ENCODE measurements around the gene TTYH3. TPM values are rescaled to one million over a fixed set of nuclear protein-coding genes. Genes with fewer than 3 reads are reported as not detected.

The TTYH3 gene
- polyA plus RNA-seq, 1 donor (not counting 4 experiments of a cell fraction or from before 2014, with no cell fraction given), result 8.5 TPM

DNA sequence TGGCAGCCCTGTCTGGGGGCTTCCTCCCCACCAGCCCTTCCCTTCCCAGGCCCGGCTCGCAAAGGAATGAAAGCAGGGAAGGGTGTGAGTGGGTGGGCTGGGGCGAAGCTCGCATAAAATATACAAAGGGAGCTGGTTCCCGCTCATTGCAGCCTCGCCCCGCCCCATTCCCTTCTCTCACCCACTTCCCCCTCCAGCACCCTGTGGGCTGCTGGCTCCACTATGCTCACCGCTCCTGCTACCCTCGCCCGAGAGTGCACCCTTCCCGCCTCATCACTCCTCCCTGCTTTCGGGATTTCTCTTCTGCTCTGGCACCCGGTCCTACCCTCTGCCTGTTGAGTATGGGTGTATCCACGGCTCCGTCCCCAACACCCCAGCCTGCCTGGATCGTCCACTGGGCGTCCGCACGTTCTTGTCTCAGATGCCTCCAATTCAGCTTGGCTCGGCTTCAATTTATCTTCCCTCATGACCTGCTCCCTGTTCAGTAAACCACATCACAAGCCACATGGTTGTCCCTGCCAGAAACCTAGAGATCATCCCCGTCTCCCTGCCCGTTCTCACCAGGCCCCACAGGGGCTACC lies 14.4 kb upstream of the TTYH3 start:
- no peak for DNase-seq (ENCODE audit: low read depth, low spot score)
- Histone ChIP-seq H3K27me3 (ENCODE audit: control insufficient read depth, extremely low read depth, insufficient read depth, low read length) (peaks cover 44% of the 10 kb centered on the region), H3K4me2 (ENCODE audit: control insufficient read depth, extremely low read depth, insufficient read depth, low read depth, low read length) (peak overlapping the region; percentile 27), H3K79me2 (ENCODE audit: control insufficient read depth, insufficient read depth, low read length) (no peaks in the 10 kb centered on the region), H3K36me3 (ENCODE audit: control insufficient read depth in 2 of 2, extremely low read depth in 1 of 2, insufficient read depth in 2 of 2, low read length in 2 of 2) (no peaks in the 10 kb centered on the region), H3K4me3 (ENCODE audit: control insufficient read depth in 2 of 3, extremely low read depth in 1 of 3, insufficient read depth in 2 of 3, low read depth in 1 of 3, low read length in 3 of 3) (peak overlapping the region in 1 of 3 experiments; percentile 7), H3K9me3 (ENCODE audit: control insufficient read depth, low read depth, low read length) (no peaks in the 10 kb centered on the region), H3K9ac (ENCODE audit: control insufficient read depth, extremely low read depth, insufficient read depth, low read length) (no peak overlapping the region), H3K9me1 (ENCODE audit: control insufficient read depth, extremely low read depth, insufficient read depth, low read length) (no peaks in the 10 kb centered on the region), H3K4me1 (ENCODE audit: control insufficient read depth, extremely low read depth, insufficient read depth, low read length) (no peaks in the 10 kb centered on the region), H2AFZ (ENCODE audit: control insufficient read depth, low read length) (peak overlapping the region; percentile 33), H4K20me1 (ENCODE audit: control insufficient read depth, extremely low read depth, insufficient read depth, low read length) (no peaks in the 10 kb centered on the region), H3K27ac (ENCODE audit: control insufficient read depth, insufficient read depth, low read length) (no peak overlapping the region)
- TF ChIP-seq EZH2 (IDR thresholded peaks at IDR 0.05; ENCODE audit: low read length), result peak; percentile 17
- TF ChIP-seq, protein P1, sequence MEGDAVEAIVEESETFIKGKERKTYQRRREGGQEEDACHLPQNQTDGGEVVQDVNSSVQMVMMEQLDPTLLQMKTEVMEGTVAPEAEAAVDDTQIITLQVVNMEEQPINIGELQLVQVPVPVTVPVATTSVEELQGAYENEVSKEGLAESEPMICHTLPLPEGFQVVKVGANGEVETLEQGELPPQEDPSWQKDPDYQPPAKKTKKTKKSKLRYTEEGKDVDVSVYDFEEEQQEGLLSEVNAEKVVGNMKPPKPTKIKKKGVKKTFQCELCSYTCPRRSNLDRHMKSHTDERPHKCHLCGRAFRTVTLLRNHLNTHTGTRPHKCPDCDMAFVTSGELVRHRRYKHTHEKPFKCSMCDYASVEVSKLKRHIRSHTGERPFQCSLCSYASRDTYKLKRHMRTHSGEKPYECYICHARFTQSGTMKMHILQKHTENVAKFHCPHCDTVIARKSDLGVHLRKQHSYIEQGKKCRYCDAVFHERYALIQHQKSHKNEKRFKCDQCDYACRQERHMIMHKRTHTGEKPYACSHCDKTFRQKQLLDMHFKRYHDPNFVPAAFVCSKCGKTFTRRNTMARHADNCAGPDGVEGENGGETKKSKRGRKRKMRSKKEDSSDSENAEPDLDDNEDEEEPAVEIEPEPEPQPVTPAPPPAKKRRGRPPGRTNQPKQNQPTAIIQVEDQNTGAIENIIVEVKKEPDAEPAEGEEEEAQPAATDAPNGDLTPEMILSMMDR (optimal IDR thresholded peaks at IDR 0.05 in 1 of 3, IDR thresholded peaks at IDR 0.05 in 1 of 3, conservative IDR thresholded peaks at IDR 0.05 in 1 of 3; ENCODE audit: extremely low read depth in 1 of 3, insufficient read depth in 2 of 3, low read length in 3 of 3), result no peak
- FAIRE-seq, result no peak
- dilution Hi-C loops (cut with MboI; ENCODE audit: extremely low pct_ligation_motif_present, low sequenced_read_pairs), result no loop called here

DNA sequence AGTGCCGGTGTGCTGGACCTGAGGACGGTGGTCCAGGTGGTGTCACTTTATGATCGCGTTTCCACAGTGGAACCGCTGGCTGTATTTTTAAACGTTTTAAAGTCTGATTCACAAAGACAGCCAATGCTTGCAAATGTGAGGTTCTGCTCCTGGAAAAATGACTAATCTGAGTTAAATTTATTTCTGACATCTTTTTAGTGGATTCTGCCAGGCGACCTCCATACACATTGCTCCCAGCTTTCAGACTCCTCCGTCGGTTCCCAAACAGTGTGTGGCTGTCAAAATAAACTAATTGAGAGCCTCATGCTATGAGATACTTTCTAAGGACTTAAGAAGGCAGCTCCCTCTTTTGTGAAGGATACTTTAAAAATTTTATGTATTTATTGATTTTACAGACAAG lies 12.7 kb upstream of the TTYH3 start:
- Histone ChIP-seq H3K9ac (ENCODE audit: control insufficient read depth, extremely low read depth, insufficient read depth, low read length) (no peak overlapping the region), H3K4me1 (ENCODE audit: control insufficient read depth, extremely low read depth, insufficient read depth, low read length) (no peaks in the 10 kb centered on the region), H3K79me2 (ENCODE audit: control insufficient read depth, insufficient read depth, low read length) (no peaks in the 10 kb centered on the region), H2AFZ (ENCODE audit: control insufficient read depth, low read length) (no peak overlapping the region), H3K4me2 (ENCODE audit: control insufficient read depth, extremely low read depth, insufficient read depth, low read depth, low read length) (no peak overlapping the region), H3K27me3 (ENCODE audit: control insufficient read depth, extremely low read depth, insufficient read depth, low read length) (peaks cover 40% of the 10 kb centered on the region), H4K20me1 (ENCODE audit: control insufficient read depth, extremely low read depth, insufficient read depth, low read length) (no peaks in the 10 kb centered on the region), H3K9me1 (ENCODE audit: control insufficient read depth, extremely low read depth, insufficient read depth, low read length) (no peaks in the 10 kb centered on the region), H3K27ac (ENCODE audit: control insufficient read depth, insufficient read depth, low read length) (no peak overlapping the region), H3K36me3 (ENCODE audit: control insufficient read depth in 2 of 2, extremely low read depth in 1 of 2, insufficient read depth in 2 of 2, low read length in 2 of 2) (no peaks in the 10 kb centered on the region), H3K4me3 (ENCODE audit: control insufficient read depth in 2 of 3, extremely low read depth in 1 of 3, insufficient read depth in 2 of 3, low read depth in 1 of 3, low read length in 3 of 3) (no peak overlapping the region), H3K9me3 (ENCODE audit: control insufficient read depth, low read depth, low read length) (no peaks in the 10 kb centered on the region)
- no peak for DNase-seq (ENCODE audit: low read depth, low spot score)
- dilution Hi-C loops (cut with MboI; ENCODE audit: extremely low pct_ligation_motif_present, low sequenced_read_pairs), result no loop called here
- FAIRE-seq, result no peak
- no peak for TF ChIP-seq EZH2 (IDR thresholded peaks at IDR 0.05; ENCODE audit: low read length)
- TF ChIP-seq, protein P1 (optimal IDR thresholded peaks at IDR 0.05 in 1 of 3, IDR thresholded peaks at IDR 0.05 in 1 of 3, conservative IDR thresholded peaks at IDR 0.05 in 1 of 3; ENCODE audit: extremely low read depth in 1 of 3, insufficient read depth in 2 of 3, low read length in 3 of 3), result no peak
